ENCODE measurements around the gene LLCFC1. TPM values are rescaled to one million over a fixed set of nuclear protein-coding genes. Genes with fewer than 3 reads are reported as not detected.

Gene LLCFC1
- total and polyA plus RNA-seq, 2 experiments from 2014 or later = not detected

- DNase-seq (ENCODE audit: low spot score) = no peak
- H2AFZ ChIP-seq = no peak overlapping the region
- H3K36me3 Mint-ChIP-seq (ENCODE audit: low read depth) = peaks cover 5% of the 10 kb centered on the region; the same call in 2 of the 3 replicates
- TF ChIP-seq EZH2phosphoT487 (IDR thresholded peaks at IDR 0.05; ENCODE audit: unreplicated experiment) = no peak
- no peak for TF ChIP-seq REST (IDR thresholded peaks at IDR 0.05; ENCODE audit: unreplicated experiment)
- no peak for TF ChIP-seq POLR2AphosphoS5 (IDR thresholded peaks at IDR 0.05; ENCODE audit: low read depth)
- TF ChIP-seq JUNB (IDR thresholded peaks at IDR 0.05; ENCODE audit: unreplicated experiment) = no peak
- no peak for TF ChIP-seq NANOG (IDR thresholded peaks at IDR 0.05; ENCODE audit: borderline replicate concordance)
- TF ChIP-seq ETS1 (IDR thresholded peaks at IDR 0.05) = no peak
- no peak for TF ChIP-seq ZNF331 (CRISPR knock-in tag; IDR thresholded peaks at IDR 0.05; ENCODE audit: low read depth)
- no peak for TF ChIP-seq EZH2 (IDR thresholded peaks at IDR 0.05; ENCODE audit: low read depth, unreplicated experiment)
- no peaks in the 10 kb centered on the region for H3F3A ChIP-seq (replicated peaks; ENCODE audit: low read depth)
- no peak overlapping the region for H3K4me3 Mint-ChIP-seq
- H3K27ac Mint-ChIP-seq = no peak overlapping the region
- H3K4me1 Mint-ChIP-seq = no peaks in the 10 kb centered on the region
- H4K20me1 ChIP-seq (replicated peaks; ENCODE audit: insufficient read depth) = no peaks in the 10 kb centered on the region
- no peak for ATAC-seq
- H3K27me3 Mint-ChIP-seq (ENCODE audit: insufficient read depth, low read depth, poor library complexity) = peaks cover 5% of the 10 kb centered on the region
- no peaks in the 10 kb centered on the region for H3K79me2 ChIP-seq (replicated peaks; ENCODE audit: insufficient read depth)
- no peak overlapping the region for H3K4me3 ChIP-seq
- no peak overlapping the region for H3K27ac ChIP-seq (ENCODE audit: low read depth)
- H3K27me3 ChIP-seq (ENCODE audit: insufficient read depth) = no peaks in the 10 kb centered on the region
- peaks cover 30% of the 10 kb centered on the region for H3K9me3 Mint-ChIP-seq
- 0 out of 2 replicates have a peak, but pooled peaks cover 15% of the 10 kb centered on the region for H3K36me3 ChIP-seq (ENCODE audit: insufficient read depth)
- H3K9me2 ChIP-seq (ENCODE audit: insufficient read depth) = peaks cover 8% of the 10 kb centered on the region
- no peaks in the 10 kb centered on the region for H3K4me1 ChIP-seq (ENCODE audit: insufficient read depth)
- H3K4me2 ChIP-seq = no peak overlapping the region
Measured at GRCh38 chr7:142908290-142908689, 31.0 kb upstream of the LLCFC1 start.

- Mint-ChIP-seq H3K4me1 (peaks cover 2% of the 10 kb centered on the region; the same call in 1 of the 3 replicates), H3K4me3 (no peak overlapping the region), H3K36me3 (ENCODE audit: low read depth) (peaks cover 5% of the 10 kb centered on the region; the same call in 2 of the 3 replicates), H3K27ac (no peak overlapping the region), H3K27me3 (ENCODE audit: insufficient read depth, low read depth, poor library complexity) (peaks cover 6% of the 10 kb centered on the region), H3K9me3 (peaks cover 23% of the 10 kb centered on the region)
- Histone ChIP-seq H3K4me2 (no peak overlapping the region), H3K27me3 (ENCODE audit: insufficient read depth) (no peaks in the 10 kb centered on the region), H2AFZ (peak overlapping the region; percentile 76), H3K4me1 (ENCODE audit: insufficient read depth) (no peaks in the 10 kb centered on the region), H3K4me3 (no peak overlapping the region), H3K9me2 (ENCODE audit: insufficient read depth) (peaks cover 8% of the 10 kb centered on the region), H4K20me1 (replicated peaks; ENCODE audit: insufficient read depth) (no peaks in the 10 kb centered on the region), H3F3A (replicated peaks; ENCODE audit: low read depth) (no peaks in the 10 kb centered on the region), H3K36me3 (ENCODE audit: insufficient read depth) (0 out of 2 replicates have a peak, but pooled peaks cover 9% of the 10 kb centered on the region), H3K79me2 (replicated peaks; ENCODE audit: insufficient read depth) (no peaks in the 10 kb centered on the region), H3K27ac (ENCODE audit: low read depth) (no peak overlapping the region)
- TF ChIP-seq ETS1 (IDR thresholded peaks at IDR 0.05) = no peak
- TF ChIP-seq CTCF (conservative IDR thresholded peaks at IDR 0.05; ENCODE audit: low read depth in 2 of 2) = peak; percentile 56 to 74
- no peak for TF ChIP-seq STAT1 (IDR thresholded peaks at IDR 0.05; ENCODE audit: unreplicated experiment)
- no peak for TF ChIP-seq CREB1 (CRISPR knock-in tag; IDR thresholded peaks at IDR 0.05; ENCODE audit: low read depth)
- TF ChIP-seq EZH2phosphoT487 (IDR thresholded peaks at IDR 0.05; ENCODE audit: unreplicated experiment) = no peak
- DNase-seq (ENCODE audit: low spot score) = peak; percentile 51
- ATAC-seq = peak; percentile 92
Measured at GRCh38 chr7:142908921-142909890, 30.1 kb upstream of the LLCFC1 start.

All from GM23338 (cell line).